ENCODE data around the gene TMEM183A.

- TF ChIP-seq CTCF (IDR thresholded peaks at IDR 0.05) (no peak), POLR2AphosphoS5 (IDR thresholded peaks at IDR 0.05) (no peak)
Measured at GRCh38 chr1:203051841-203052324, 44.7 kb downstream of the TMEM183A start.

All from suprapubic skin (tissue), 3 donors.